GM18951 (cell line): ENCODE measurements around the gene RGPD6.
"Not testable (repeated sequence)": the region's sequence is repeated elsewhere in the genome, so short reads cannot be mapped to it uniquely, and the experiment has no call there.

Source experiments
- in situ Hi-C: fragments of 300-500 bp; cut with MboI; formaldehyde crosslinking; loops from one replicate; pipeline ENCODE4 v1.12.0; 2022; ENCODE audit warnings: low sequenced_read_pairs, mixed read lengths, inconsistent platforms; ENCODE audit not compliant: unreplicated experiment

The RGPD6 gene

DNA sequence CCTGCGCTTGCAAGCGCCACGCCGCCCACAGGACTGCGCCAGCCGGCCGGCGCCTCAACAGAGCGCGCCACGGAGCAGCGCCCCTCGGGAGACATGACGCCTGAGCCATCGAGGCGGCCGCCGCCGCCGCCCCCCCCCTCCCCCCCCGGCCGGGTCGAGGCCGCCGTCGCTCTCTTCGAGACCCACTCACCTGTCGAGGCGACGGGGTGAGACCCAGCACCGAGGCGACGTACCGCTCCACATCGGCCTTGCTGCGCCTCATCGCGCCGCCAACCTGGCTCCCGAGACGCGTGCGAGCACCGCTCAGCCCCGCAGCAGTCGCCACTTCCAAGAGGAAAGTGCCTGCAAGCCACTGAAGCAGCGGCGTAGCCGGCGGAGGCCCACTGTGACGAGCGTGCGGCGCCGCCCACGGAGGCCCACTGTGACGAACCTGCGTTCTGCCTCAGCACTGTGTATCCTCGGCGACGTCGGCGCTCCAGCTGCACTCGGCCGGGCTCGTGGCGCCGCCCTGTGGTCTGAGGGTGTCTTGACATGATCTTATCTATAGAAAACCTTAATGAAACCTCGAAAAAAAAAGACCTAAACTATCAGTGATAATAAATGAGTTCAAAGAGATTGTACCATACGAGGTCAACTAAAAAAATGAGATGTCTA lies at the start of gene RGPD6:
TSS of gene RGPD6 (minus strand) at position 460 of the 654 bp plus-strand sequence. CDS start at position 262, 198 bp downstream.
- in situ Hi-C loops = not testable (repeated sequence)

DNA sequence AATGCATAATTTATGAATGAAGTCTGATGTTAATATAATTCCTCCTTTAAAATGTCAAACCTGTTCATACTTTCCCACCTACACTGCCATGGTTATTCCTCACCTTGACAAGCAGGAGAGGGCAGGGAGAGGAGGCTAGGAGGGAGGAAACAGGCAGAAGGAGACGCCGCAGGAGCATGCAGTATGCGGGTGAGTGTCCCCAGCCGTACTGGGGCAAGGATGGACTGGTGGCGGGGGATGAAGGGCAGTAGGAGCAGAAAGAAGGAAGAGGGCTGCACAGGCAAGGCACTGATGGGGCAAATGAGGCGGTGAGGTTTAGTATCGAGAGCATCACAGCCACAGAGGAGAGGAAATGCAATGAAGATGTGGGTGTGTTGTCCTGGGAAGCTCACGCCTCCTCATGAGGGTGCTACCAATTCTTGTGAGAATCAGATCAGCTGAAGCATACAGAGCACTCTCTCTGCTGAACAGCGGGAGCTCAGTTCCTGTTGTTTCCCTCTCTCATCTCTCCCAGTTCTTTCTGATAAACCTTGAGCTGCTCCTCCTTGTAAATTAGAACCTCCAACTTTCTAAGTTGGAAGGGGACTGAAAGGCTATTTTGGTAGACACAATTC lies 42.4 kb upstream of the RGPD6 start:
- in situ Hi-C loops = not testable (repeated sequence)

DNA sequence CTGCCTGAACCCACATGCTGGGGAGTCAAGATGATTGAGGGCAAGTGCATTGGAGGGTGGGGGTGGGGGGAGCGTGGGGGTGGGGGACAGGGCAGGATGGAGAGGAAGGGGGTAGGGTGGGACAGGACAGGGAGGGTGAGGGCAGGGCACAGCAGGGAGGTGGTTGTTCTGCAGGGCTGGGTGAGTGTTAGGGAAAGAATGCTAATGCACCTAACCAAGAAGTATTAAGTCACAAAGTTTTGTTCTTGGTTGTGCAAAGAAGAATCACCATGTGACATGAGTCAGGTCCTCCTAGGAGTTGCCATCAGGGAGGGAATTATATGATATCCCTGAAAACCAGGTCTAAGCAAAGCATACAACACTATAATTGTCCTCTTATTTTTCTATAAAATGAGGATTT lies 36.9 kb upstream of the RGPD6 start:
- in situ Hi-C loops = not testable (repeated sequence)

DNA sequence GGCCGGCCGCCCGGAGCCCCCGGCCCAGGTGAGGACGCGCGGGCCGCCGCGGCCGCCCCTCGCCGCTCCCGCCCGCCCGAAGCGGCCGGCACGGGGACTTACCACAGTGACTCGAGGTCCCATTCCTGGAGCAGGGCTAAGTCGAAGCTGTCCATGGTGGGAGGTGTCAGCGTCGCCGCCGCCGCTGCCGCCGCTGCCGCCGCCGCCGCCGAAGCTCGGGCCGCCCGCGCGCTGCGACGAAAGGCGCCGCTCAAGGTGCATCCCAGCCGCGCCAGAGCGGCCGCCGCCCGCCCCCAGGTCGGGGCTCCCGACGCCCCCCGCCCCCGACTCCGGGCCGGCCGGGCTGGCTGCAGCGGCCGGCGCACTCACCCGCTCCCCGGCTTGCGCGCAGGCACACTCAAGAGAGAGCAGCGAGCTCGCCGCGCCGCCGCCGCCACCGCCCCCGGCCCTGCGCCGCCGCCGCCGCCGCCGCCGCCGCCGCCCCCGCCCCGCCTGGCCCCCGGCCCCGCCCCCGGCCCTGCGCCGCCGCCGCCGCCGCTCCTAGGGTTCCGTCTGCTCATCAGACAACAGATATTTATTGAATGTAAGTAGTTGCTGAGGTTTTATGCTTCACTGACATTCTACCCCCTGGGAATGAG lies 33.7 kb upstream of the RGPD6 start:
- in situ Hi-C loops = not testable (repeated sequence)

DNA sequence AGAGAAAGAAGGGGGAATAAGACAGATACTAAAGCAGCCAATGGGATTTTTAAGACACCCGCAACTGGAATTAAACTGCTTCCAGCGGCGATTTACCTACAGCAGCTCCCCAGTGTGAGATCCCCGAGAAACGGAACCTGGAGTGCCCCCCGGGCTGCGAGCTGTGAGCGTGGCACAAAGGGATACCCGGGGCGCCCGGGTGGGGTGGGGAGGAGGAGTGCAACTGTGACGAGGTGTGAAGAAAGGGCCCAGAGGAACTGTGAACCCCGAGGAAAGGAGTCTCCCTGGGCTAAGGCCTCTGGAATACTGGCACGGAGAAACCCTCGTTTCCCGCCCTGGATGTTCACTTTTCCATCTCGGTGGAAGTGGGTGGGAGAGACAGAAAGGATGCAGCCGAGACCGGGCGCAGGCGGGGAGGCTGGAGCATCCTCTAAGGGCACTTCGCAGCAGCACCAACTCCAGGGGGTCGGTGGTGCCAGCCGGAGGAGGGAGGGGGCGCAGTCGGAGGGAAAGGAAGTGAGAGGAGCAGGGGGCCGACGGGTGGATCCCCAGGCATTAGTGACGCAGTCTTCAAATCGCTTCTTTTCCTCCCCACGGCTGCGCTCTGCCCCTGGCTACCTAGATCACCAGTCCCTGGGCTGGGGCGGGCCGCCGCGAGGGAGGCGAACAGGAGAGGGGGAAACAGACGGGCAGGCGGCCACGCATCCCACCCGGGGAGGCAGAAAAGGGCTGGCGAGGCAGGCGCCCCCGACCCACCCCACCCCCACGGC lies 33.0 kb upstream of the RGPD6 start:
- in situ Hi-C loops = not testable (repeated sequence)

DNA sequence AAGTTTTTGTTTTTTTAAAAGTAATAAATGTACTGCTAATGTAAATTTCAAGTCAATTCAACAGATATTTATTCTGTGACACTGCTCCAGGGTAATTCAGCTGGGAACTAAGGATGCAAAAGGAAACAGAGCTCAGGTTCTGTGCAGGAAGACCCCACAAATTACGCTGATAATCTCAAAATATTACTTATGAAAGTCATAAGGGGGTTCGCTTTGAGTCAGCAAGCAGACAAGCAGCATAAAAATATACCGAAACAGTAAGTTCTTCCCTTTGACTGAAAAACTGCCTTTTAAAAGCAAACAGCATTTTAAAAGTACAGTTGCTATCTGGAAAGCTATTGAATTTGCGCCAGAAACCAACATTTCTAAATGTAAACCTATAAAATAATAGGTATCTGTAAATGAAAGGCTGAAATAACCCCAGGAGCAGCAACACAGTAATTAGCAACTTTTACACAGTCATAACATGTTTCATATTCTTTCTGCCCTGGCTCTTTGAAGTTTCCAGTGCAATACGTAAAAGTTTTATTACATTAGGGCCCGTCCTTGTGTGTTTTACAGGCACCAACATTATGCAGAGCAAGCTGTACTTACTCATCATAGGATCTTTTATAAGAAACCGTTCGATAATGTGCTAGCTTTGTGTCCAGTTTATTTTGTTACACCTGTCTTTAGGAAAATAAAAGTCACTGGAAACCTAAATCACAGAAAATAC lies 31.9 kb upstream of the RGPD6 start:
- in situ Hi-C loops = not testable (repeated sequence)

DNA sequence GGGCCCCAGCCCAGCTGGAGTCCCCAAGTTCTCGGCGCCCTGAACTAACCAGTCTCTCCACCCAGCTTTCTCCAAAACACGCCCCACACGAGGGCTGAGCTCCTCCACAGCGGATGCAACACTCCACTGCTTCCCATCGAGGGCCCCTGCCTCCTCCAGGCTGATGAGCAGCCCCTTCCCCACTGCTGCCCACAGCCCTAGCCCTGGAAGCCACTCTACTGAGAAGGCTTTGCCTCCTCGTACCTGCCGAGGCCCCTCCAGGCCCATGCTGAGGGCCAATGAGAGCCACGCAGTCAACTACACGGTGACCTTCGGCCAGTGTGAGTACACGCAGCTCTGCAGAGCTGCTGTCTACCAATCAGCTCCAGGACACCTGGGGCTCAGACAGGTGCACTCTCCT lies 28.0 kb upstream of the RGPD6 start:
- in situ Hi-C loops = not testable (repeated sequence)

DNA sequence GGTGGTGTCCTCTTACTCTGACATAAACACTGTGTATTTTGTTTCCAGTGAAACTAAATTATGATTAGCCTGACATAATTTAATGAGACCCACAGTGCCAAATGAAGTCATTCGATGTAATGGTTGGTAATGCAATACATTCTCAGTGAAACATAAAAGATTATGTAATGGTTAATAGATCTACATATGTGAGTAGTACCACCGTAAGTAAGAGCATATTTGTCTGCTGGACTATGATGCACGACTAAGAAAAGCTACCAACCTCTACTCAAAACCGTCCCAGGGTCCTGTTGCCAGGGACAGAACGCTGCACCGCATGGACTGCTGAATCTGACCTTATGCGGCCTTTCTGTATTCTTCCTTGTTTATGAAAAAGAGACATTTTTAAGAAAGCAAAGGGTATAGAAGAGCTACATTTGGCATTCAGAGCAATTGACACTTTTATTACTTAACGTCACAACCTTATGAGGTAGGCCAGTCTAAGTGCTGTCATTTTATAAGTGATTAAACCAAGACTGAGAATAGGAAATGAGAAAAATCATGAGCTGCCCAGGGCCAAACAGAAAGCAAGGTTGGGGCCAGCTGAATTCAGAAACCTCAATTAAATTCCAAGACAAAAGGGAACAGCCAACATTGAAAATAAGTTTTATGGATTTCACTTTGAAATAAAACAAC lies 27.0 kb upstream of the RGPD6 start:
- in situ Hi-C loops = not testable (repeated sequence)

DNA sequence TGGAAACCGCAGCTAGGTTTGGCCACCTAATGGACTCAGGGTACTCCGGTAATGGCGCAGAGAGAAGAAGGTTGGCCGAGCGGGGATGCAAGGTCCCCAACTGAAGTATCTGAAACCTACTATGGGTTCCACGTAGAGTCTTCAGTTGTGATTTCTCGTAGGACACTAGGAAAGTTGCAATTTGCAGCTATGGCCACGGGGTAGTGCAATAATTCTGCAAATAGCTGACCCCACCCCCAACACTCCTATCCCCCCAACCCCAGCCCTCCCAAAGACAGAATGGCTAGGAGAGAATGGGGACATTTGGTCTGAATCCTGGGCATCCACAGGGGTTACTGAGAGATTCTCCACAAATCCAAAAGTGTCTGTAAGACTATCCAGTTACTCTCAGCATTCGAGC lies 25.1 kb upstream of the RGPD6 start:
- in situ Hi-C loops = not testable (repeated sequence)

DNA sequence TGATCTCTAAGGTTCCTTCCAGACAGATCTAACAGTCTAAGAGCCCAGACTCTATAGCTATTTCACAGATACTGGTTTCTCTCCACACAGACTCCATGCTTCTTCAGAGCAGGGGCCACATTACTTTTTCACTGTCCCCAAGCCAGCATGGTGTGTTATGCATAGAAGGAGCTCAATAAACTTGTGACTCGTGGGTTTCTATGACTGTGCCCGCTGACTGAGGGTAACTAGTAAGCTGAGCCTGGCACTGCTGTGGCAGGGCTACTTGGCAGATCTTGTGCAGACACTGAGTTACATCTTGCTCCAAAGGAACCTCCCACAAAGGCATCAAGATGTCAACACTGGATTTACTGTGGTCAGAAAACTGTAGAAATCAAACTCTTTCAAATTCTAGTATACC lies 15.0 kb upstream of the RGPD6 start:
- in situ Hi-C loops = not testable (repeated sequence)

DNA sequence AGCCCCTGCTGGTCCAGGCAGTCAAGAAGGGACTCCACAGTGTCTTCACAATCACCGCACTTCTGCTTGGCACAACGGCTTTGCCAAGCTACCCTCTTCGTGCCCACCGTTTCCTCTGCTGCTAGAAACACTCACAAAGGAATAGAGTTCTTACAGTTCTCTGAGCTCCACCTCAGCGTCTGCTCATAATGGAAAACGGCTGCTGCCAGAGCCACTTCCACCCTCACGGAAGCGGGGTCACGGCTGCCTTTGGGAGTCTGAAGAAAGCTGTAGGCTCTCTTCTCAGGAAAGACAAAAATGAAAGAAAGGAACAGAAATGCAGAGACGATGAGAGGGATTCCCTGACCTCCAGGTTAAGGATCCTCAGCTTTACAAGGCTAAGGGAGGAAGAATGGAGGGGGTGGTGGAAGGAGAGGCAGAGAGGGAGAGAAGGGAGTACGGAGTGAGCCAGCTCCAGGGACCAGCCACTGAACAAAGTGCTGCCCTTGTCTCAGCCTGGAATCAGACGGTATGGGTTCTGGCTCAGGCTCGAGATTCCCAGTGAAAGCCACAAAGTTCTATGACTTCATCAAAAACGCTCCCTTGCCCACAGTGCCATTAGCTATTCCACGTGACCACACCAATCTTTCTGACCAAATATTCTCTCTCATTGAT lies 12.8 kb upstream of the RGPD6 start:
- in situ Hi-C loops = not testable (repeated sequence)

DNA sequence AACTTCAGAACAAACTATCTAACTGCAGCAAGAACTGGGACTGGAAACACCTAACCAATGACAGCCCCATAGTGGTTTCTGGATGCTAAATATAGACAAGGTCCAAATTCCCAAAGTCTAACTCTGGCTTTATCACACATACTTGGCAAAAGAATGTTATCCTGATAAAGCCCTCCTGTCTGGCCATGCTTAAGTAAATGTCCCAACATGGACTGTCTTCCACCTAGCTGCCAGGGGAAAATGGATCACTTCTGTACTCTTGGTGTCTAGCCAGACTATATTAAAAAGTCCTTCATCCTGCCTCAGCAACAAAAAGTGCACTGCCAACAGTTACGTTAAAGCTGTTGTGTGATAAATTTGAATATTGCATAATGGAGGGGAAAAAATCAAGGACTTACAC lies 11.5 kb upstream of the RGPD6 start:
- in situ Hi-C loops = not testable (repeated sequence)

DNA sequence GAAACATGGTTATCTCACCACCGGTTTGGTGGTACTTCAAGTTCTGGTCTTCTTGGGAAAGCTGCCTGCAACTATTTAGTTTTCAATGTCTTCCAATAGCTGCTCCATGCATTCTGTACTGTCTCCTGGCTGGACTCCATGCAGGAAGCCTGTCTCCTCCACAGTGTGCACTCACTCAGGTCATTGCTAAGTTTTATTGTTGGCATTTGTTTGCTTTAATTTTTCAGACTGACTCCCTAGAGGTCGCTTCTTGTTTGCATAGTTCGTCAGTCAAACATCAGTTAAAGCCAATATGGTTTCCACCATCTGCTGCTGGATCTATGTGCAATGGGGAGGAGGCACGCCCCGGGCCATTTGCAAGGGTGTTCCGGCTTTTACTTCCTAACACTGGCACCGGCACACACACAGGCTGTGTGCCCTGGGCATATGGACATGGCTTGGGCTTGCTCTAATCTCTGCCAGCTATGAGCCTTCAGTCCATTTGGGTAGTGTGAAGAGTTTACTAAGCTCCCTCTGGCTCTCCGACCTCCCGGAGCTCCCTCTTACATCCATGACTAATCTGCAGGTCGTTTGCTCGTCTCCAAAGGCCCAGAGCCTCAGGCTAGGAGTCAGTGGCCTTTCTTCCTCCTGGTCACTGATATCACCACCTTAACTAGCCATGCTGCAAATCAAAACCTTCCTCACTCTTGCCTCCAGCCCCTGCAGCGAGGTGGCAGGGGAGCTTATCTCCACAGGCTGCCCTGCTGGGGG lies 2.4 kb upstream of the RGPD6 start:
- in situ Hi-C loops = not testable (repeated sequence)

DNA sequence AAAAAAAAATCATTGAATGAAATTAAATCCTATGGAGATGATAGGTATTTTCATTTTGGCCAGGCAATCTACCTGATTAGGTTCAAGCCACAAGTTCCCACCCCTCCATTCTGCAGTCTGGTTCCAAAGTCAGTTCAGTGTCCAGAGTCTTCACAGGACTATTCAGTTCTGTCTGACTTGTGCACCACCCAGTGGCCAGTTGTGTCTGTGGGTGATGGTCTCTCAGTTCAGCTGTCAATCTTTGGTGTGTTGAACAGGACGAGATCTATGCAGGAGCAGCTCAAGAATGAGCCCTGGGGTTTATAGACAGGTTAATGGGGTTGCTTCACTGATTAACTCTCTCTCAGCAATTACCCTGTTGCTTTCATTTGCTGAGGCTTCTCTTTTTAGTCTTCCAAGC lies 1.4 kb upstream of the RGPD6 start:
- in situ Hi-C loops = not testable (repeated sequence)

DNA sequence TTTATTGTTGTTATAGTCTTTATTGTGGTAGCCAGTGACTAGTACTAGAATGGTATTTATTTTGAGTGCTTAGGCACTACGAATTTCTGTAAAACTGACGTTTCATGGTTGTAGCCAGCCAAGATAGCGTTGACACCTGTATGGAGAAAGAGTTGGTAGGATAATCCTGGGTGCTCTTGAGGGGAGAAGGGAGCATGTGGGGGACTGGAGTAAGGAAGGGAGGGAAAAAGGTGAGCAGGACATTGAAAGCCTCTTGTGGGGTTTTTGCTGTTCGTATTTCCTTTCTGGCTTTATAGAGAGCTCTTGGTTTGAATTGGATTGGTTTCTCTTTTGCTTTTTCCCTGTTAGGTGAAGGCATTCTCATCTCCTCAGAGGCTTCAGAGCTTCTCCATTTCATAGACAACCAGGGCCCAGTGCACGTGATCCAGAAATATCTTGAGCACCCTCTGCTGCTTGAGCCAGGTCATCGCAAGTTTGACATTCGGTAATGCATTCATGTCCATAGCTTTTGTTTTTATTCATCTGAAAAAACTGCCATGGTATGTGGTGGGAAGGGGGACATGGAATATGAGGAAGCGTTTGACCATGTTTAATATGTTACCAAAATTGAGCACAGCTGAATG lies 77.2 kb downstream of the RGPD6 start:
- in situ Hi-C loops = not testable (repeated sequence)

DNA sequence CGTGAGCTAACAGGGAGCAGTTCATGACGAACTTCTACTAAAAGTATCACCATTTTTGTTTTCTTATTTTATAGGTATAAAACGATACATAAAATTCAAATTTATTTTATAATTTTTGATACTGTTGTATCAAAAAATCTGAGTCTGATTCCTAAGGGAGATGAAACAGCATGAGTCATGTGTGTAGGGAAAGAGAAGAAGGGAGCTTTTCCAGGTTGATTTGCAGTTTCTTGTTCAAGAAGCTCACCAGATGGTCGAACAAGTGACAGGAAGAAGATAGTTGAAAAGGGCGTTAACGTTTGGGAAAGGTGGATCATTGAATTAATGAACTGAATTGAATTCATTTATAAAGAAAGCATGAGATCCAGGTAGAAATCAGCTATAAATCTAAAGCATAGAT lies 81.0 kb downstream of the RGPD6 start:
- in situ Hi-C loops = not testable (repeated sequence)

DNA sequence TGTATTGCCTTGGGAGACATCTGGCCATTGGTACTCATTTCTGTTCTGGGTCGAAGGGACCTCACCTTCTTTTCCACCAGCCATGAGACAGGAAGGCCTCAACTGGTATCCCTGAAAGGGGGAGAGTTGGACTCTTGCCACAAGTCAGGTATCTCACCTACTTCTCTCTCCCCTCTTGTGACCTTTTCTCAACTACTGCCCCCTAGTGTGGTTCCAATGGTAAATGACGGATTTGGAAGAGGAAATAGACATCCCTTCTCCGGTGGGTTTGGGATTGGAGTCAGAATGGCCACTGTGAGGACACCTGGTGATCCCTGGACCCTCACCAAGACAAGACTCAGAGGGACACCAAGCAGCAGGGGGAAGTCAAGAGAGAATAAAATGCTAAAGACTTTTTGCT lies 82.5 kb downstream of the RGPD6 start:
- in situ Hi-C loops = not testable (repeated sequence)

DNA sequence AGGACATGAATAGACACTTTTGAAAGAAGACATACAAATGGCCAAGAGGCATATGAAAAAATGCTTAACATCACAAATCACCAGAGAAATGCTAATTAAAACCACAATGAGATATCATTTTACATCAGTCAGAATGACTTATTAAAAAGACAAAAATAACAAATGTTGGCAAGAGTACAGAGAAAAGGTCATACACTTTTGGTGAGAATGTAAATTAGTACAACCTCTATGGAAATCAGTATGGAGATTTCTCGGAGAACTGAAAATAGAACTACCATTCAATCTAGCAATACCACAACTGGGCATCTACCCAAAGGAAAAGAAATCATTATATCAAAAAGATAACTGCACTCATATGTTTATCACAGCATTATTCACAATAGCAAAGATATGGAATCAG lies 88.0 kb downstream of the RGPD6 start:
- in situ Hi-C loops = not testable (repeated sequence)
